Measurements from ENCODE around the gene AQP12A.

GRCh38 chr2:240717681-240718581, 26.3 kb downstream of the AQP12A start:
- TF ChIP-seq CTCF (IDR thresholded peaks at IDR 0.05) (no peak), NRF1 (IDR thresholded peaks at IDR 0.05; ENCODE audit: low read depth, low read length) (no peak), EP300 (IDR thresholded peaks at IDR 0.05; ENCODE audit: borderline replicate concordance in 1 of 2, low read depth in 1 of 2, low read length in 1 of 2) (no peak), GATA2 (CRISPR knock-in tag; IDR thresholded peaks at IDR 0.05) (no peak), REST (IDR thresholded peaks at IDR 0.05; ENCODE audit: low read depth, low read length) (no peak), USF1 (IDR thresholded peaks at IDR 0.05; ENCODE audit: borderline replicate concordance, low read depth) (no peak), MXI1 (IDR thresholded peaks at IDR 0.05; ENCODE audit: low read depth, low read length) (no peak), POLR2AphosphoS5 (IDR thresholded peaks at IDR 0.05; ENCODE audit: low read depth, low read length) (no peak), SIN3A (IDR thresholded peaks at IDR 0.05; ENCODE audit: borderline replicate concordance, low read depth, low read length) (no peak), PBX3 (IDR thresholded peaks at IDR 0.05) (no peak), SMC3 (IDR thresholded peaks at IDR 0.05; ENCODE audit: low read depth, low read length) (no peak), ZBTB33 (IDR thresholded peaks at IDR 0.05; ENCODE audit: borderline replicate concordance, low read depth) (no peak), YY1 (IDR thresholded peaks at IDR 0.05; ENCODE audit: low read depth) (no peak), CHD2 (IDR thresholded peaks at IDR 0.05; ENCODE audit: low read length, partially characterized antibody) (no peak)

All from SK-N-SH (cell line).